PC-9 (cell line): ENCODE data around the gene TTK. TPM values are rescaled to one million over a fixed set of nuclear protein-coding genes. Genes with fewer than 3 reads are reported as not detected.
A peak's percentile ranks its signal among the peaks of the same experiment; 100 is the strongest.
"Not testable (repeated sequence)": the region's sequence is repeated elsewhere in the genome, so short reads cannot be mapped to it uniquely, and the experiment has no call there.

Source experiments
- BruUV-seq: library from RNA; stranded (reverse); fragments of 400-500 nt; replicated peaks from 2 replicates; lab custom pipeline; 2021; lab: Mats Ljungman, UMichigan
- CTCF ChIA-PET: fragments of 300-600 bp; sonication (Branson Sonifier 250); formaldehyde crosslinking; loops from one replicate; lab custom pipeline; 2022; ENCODE audit warnings: antibody characterized with exemption; lab: Charles Lee
- POLR2A ChIA-PET: fragments of 300-600 bp; sonication (Branson Sonifier 250); formaldehyde crosslinking; loops from one replicate; lab custom pipeline; 2022; ENCODE audit warnings: antibody characterized with exemption; ENCODE audit not compliant: unreplicated experiment; lab: Charles Lee
- DNase-seq, 2 experiments: peaks; one replicate each; pipeline versions ENCODE4 v3.0.0 to v3.0.0-alpha.2; 2015 to 2022; ENCODE audit warnings: mixed read lengths in 1 of 2
- H2AFZ ChIP-seq: fragments of 200-600 bp; sonication (generic); 2 replicates; pipeline ENCODE4 v1.8.1; 2017; ENCODE audit warnings: antibody characterized with exemption
- H3F3A ChIP-seq: fragments of 200-600 bp; sonication (generic); 2 replicates; pipeline ENCODE4 v1.8.1; 2017; ENCODE audit warnings: antibody characterized with exemption, mild to moderate bottlenecking, low read depth; ENCODE audit not compliant: insufficient read depth
- H3K27ac ChIP-seq: fragments of 200-600 bp; sonication (generic); 2 replicates; pipeline ENCODE4 v1.6.1; 2016; ENCODE audit warnings: mixed run types
- H3K27me3 ChIP-seq: fragments of 200-600 bp; sonication (generic); 2 replicates; pipeline ENCODE4 v1.6.1; 2016; ENCODE audit warnings: low read depth, mixed run types; ENCODE audit not compliant: insufficient read depth
- H3K36me3 ChIP-seq: fragments of 200-600 bp; sonication (generic); 2 replicates; pipeline ENCODE4 v1.6.1; 2016; ENCODE audit warnings: low read depth, mixed run types
- H3K4me1 ChIP-seq: fragments of 200-600 bp; sonication (generic); replicated peaks from 2 replicates; pipeline ENCODE4 v1.6.1; 2016; ENCODE audit warnings: mixed run types; ENCODE audit not compliant: insufficient read depth
- H3K4me2 ChIP-seq: fragments of 200-600 bp; sonication (generic); 2 replicates; pipeline ENCODE4 v1.6.1; 2017; ENCODE audit warnings: mixed run types
- H3K4me3 ChIP-seq: fragments of 200-600 bp; sonication (generic); 2 replicates; pipeline ENCODE4 v1.6.1; 2016; ENCODE audit warnings: mixed run types
- H3K79me2 ChIP-seq: fragments of 200-600 bp; sonication (generic); 2 replicates; pipeline ENCODE4 v1.6.1; 2017; ENCODE audit warnings: low read depth, mixed run types
- H3K9me2 ChIP-seq: fragments of 200-600 bp; sonication (generic); 2 replicates; pipeline ENCODE4 v1.8.1; 2017; ENCODE audit warnings: mild to moderate bottlenecking; ENCODE audit not compliant: insufficient read depth
- H3K9me3 ChIP-seq: fragments of 200-600 bp; sonication (generic); 2 replicates; pipeline ENCODE4 v1.8.1; 2016; ENCODE audit warnings: low read depth; ENCODE audit not compliant: insufficient read depth
- H4K20me1 ChIP-seq: fragments of 200-600 bp; sonication (generic); 2 replicates; pipeline ENCODE4 v1.8.1; 2017; ENCODE audit not compliant: insufficient read depth
- CTCF ChIP-seq: fragments of 200-600 bp; sonication (generic); conservative IDR thresholded peaks from 2 replicates; pipeline ENCODE4 v1.6.1; 2017; ENCODE audit warnings: mixed run types, antibody characterized with exemption, mild to moderate bottlenecking, moderate library complexity
- EZH2 ChIP-seq: fragments of 200-600 bp; sonication (generic); IDR thresholded peaks from 2 replicates; pipeline ENCODE4 v1.8.0; 2017; ENCODE audit warnings: antibody characterized with exemption, low read depth
- intact Hi-C: fragments of 100-400 bp; cut with micrococcal nuclease; formaldehyde crosslinking; loops from one replicate; pipeline ENCODE4 v1.10.0; 2022; ENCODE audit not compliant: unreplicated experiment
- total RNA-seq: library from RNA; stranded (reverse); gene quantifications from 2 replicates; pipeline ENCODE4 v1.2.3, GENCODE V29; 2021

Gene TTK
- total RNA-seq, 1 experiment from 2014 or later = 40.3 TPM

GRCh38 chr6:80029470-80029869, 25.0 kb downstream of the TTK start:
- H3F3A ChIP-seq = no peaks in the 10 kb centered on the region
- no peak overlapping the region for H3K4me2 ChIP-seq
- H4K20me1 ChIP-seq = no peaks in the 10 kb centered on the region
- H3K79me2 ChIP-seq = no peaks in the 10 kb centered on the region
- DNase-seq = no peak
- CTCF ChIA-PET = no interaction called here
- H3K9me3 ChIP-seq = no peaks in the 10 kb centered on the region
- no peaks in the 10 kb centered on the region for H3K9me2 ChIP-seq
- intact Hi-C loops = no loop called here
- H3K4me1 ChIP-seq = no peaks in the 10 kb centered on the region
- H3K27ac ChIP-seq = no peak overlapping the region
- H2AFZ ChIP-seq = no peak overlapping the region
- no TSS peak for BruUV-seq
- H3K27me3 ChIP-seq = no peaks in the 10 kb centered on the region
- no peaks in the 10 kb centered on the region for H3K36me3 ChIP-seq
- no peak overlapping the region for H3K4me3 ChIP-seq
- TF ChIP-seq CTCF (no peak), EZH2 (no peak)
- POLR2A ChIA-PET = no interaction called here

- H4K20me1 ChIP-seq, DNase-seq, H3F3A ChIP-seq, CTCF ChIA-PET, intact Hi-C loops, H3K4me3 ChIP-seq, H3K79me2 ChIP-seq, H3K36me3 ChIP-seq, H3K27me3 ChIP-seq, POLR2A ChIA-PET, H3K4me2 ChIP-seq, H3K9me3 ChIP-seq, BruUV-seq, H2AFZ ChIP-seq, H3K9me2 ChIP-seq, H3K27ac ChIP-seq, H3K4me1 ChIP-seq: not testable (repeated sequence)
Measured at GRCh38 chr6:80048220-80048619, 43.8 kb downstream of the TTK start.

GRCh38 chr6:80060774-80061173, 56.3 kb downstream of the TTK start:
- Histone ChIP-seq H3K27me3 (no peaks in the 10 kb centered on the region), H3K79me2 (no peaks in the 10 kb centered on the region), H3K4me1 (no peaks in the 10 kb centered on the region), H4K20me1 (no peaks in the 10 kb centered on the region), H3K4me2 (no peak overlapping the region), H3K9me2 (no peaks in the 10 kb centered on the region), H3F3A (no peaks in the 10 kb centered on the region), H3K36me3 (no peaks in the 10 kb centered on the region), H3K9me3 (no peaks in the 10 kb centered on the region), H2AFZ (no peak overlapping the region), H3K27ac (no peak overlapping the region), H3K4me3 (no peak overlapping the region)
- no TSS peak for BruUV-seq
- intact Hi-C loops = no loop called here
- no peak for DNase-seq
- TF ChIP-seq EZH2 (no peak), CTCF (no peak)
- ChIA-PET POLR2A (no interaction called here), CTCF (no interaction called here)

GRCh38 chr6:80068146-80068545, 63.7 kb downstream of the TTK start:
- H3F3A ChIP-seq, H3K36me3 ChIP-seq, H3K4me1 ChIP-seq, H3K79me2 ChIP-seq, H2AFZ ChIP-seq, H3K9me2 ChIP-seq, intact Hi-C loops, H4K20me1 ChIP-seq, CTCF ChIA-PET, POLR2A ChIA-PET, H3K27ac ChIP-seq, BruUV-seq, H3K27me3 ChIP-seq, DNase-seq, H3K4me3 ChIP-seq, H3K9me3 ChIP-seq: not testable (repeated sequence)
- 0 out of 2 replicates have a peak overlapping the region, but pooled peaks have one; percentile 10 for H3K4me2 ChIP-seq

DNA sequence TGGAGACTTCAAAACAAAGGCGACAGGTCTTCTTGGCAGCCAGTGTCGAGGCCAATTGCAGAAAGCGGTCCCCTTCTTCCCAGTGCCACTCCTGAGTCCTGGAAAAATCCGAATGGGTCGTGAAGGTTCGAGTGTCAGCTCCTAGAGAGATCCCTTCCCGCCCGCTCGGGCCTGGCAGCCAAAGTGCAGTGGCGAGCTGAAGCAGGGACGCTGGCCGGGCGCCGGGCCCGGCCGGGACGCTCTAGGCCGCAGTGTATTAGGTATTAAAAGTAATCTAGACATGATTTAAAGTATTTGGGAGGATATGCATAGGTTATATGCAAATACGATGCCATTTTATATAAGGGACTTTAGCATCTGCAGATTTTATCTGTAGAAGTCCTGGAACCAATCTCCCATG, 66.0 kb downstream of the TTK start:
- H3F3A ChIP-seq, H3K27me3 ChIP-seq, H3K9me3 ChIP-seq, POLR2A ChIA-PET, intact Hi-C loops, BruUV-seq, H4K20me1 ChIP-seq, DNase-seq, H3K4me1 ChIP-seq, H3K27ac ChIP-seq, H3K4me3 ChIP-seq, H3K9me2 ChIP-seq, H3K4me2 ChIP-seq, H3K79me2 ChIP-seq, CTCF ChIA-PET, H3K36me3 ChIP-seq, H2AFZ ChIP-seq: not testable (repeated sequence)
